Right hindlimb (tissue), 1 donor: ENCODE data around the gene TRIM27.
"Not testable (repeated sequence)": the region's sequence is repeated elsewhere in the genome, so short reads cannot be mapped to it uniquely, and the experiment has no call there.

Experiments
- DNase-seq: peaks from one replicate; pipeline ENCODE4 v3.0.0-alpha.2; 2018

TRIM27 gene

GRCh38 chr6:28941684-28942448, 18.1 kb upstream of the TRIM27 start:
- DNase-seq = no peak

GRCh38 chr6:28940858-28941683, 17.3 kb upstream of the TRIM27 start:
- peak; percentile 76 for DNase-seq

- DNase-seq = no peak
Observed at GRCh38 chr6:28940294-28940857, 16.6 kb upstream of the TRIM27 start.

GRCh38 chr6:28933069-28933468, 9.3 kb upstream of the TRIM27 start:
- DNase-seq = no peak

GRCh38 chr6:28929887-28930620, 6.3 kb upstream of the TRIM27 start:
- DNase-seq = no peak

GRCh38 chr6:28929339-28929738, 5.6 kb upstream of the TRIM27 start:
- DNase-seq = not testable (repeated sequence)

GRCh38 chr6:28927846-28928245, 4.1 kb upstream of the TRIM27 start:
- no peak for DNase-seq

GRCh38 chr6:28922821-28923317, 916 bp downstream of the TRIM27 start:
- no peak for DNase-seq

GRCh38 chr6:28922004-28922820, 1.6 kb downstream of the TRIM27 start:
- DNase-seq = no peak

- no peak for DNase-seq
Observed at GRCh38 chr6:28920281-28920680, 3.5 kb downstream of the TRIM27 start.

- DNase-seq = no peak
Observed at GRCh38 chr6:28914941-28915340, 8.8 kb downstream of the TRIM27 start.

- DNase-seq = no peak
Observed at GRCh38 chr6:28910901-28911690, 12.7 kb downstream of the TRIM27 start.

GRCh38 chr6:28907394-28907793, 16.4 kb downstream of the TRIM27 start:
- no peak for DNase-seq

- no peak for DNase-seq
Observed at GRCh38 chr6:28906669-28907068, 17.1 kb downstream of the TRIM27 start.

GRCh38 chr6:28903686-28904085, 20.1 kb downstream of the TRIM27 start:
- no peak for DNase-seq

GRCh38 chr6:28901831-28902230, 22.0 kb downstream of the TRIM27 start:
- no peak for DNase-seq

GRCh38 chr6:28900577-28901256, 23.1 kb downstream of the TRIM27 start:
- DNase-seq = no peak

- DNase-seq = no peak
Observed at GRCh38 chr6:28898710-28898965, 25.1 kb downstream of the TRIM27 start.

GRCh38 chr6:28897369-28897745, 26.4 kb downstream of the TRIM27 start:
- DNase-seq = no peak

GRCh38 chr6:28896505-28897368, 27.0 kb downstream of the TRIM27 start:
- peak; percentile 74 for DNase-seq
